ENCODE measurements around the gene SPEM1.

The SPEM1 gene

GRCh38 chr17:7419819-7420610 is at the start of gene SPEM1:
Gene SPEM1, plus strand, starts transcription at chr17:7420324. Its CDS starts 61 bp downstream, at chr17:7420385.
- no peak for DNase-seq

- no peak for DNase-seq
Observed at GRCh38 chr17:7370853-7371252, 49.3 kb upstream of the SPEM1 start.

GRCh38 chr17:7374353-7374752 is 45.8 kb upstream of the SPEM1 start:
- DNase-seq: no peak

- DNase-seq: no peak
Observed at GRCh38 chr17:7379134-7379533, 41.0 kb upstream of the SPEM1 start.

- no peak for DNase-seq
Observed at GRCh38 chr17:7380321-7380720, 39.8 kb upstream of the SPEM1 start.

GRCh38 chr17:7380855-7381683 is 39.1 kb upstream of the SPEM1 start, which contains the start of gene TNK1:
Gene TNK1, plus strand, starts transcription at chr17:7381089. Its CDS starts 1,838 bp downstream, at chr17:7382927.
- peak; percentile 35 for DNase-seq

GRCh38 chr17:7382901-7383300 is 37.2 kb upstream of the SPEM1 start:
- no peak for DNase-seq

- no peak for DNase-seq
Observed at GRCh38 chr17:7383371-7383741, 36.8 kb upstream of the SPEM1 start.

- no peak for DNase-seq
Observed at GRCh38 chr17:7383742-7384488, 36.2 kb upstream of the SPEM1 start.

- no peak for DNase-seq
Observed at GRCh38 chr17:7384489-7385081, 35.5 kb upstream of the SPEM1 start.

GRCh38 chr17:7388856-7389255 is 31.3 kb upstream of the SPEM1 start:
- DNase-seq: no peak

GRCh38 chr17:7389924-7390910 is 29.9 kb upstream of the SPEM1 start:
- DNase-seq: no peak

GRCh38 chr17:7391307-7391706 is 28.8 kb upstream of the SPEM1 start:
- DNase-seq: no peak

GRCh38 chr17:7392696-7393612 is 27.2 kb upstream of the SPEM1 start:
- DNase-seq: no peak

GRCh38 chr17:7393613-7394451 is 26.3 kb upstream of the SPEM1 start:
- DNase-seq: peak; percentile 46

GRCh38 chr17:7394452-7395191 is 25.5 kb upstream of the SPEM1 start, which contains the start of gene PLSCR3:
Gene PLSCR3, minus strand, starts transcription at chr17:7394525. Its CDS starts 415 bp downstream, at chr17:7394110.
- peak; percentile 87 for DNase-seq

GRCh38 chr17:7396147-7396546 is 24.0 kb upstream of the SPEM1 start:
- no peak for DNase-seq

- DNase-seq: no peak
Observed at GRCh38 chr17:7398612-7399011, 21.5 kb upstream of the SPEM1 start.

All from RPMI8226 (cell line).